ENCODE measurements around the gene PAN3.

DNA sequence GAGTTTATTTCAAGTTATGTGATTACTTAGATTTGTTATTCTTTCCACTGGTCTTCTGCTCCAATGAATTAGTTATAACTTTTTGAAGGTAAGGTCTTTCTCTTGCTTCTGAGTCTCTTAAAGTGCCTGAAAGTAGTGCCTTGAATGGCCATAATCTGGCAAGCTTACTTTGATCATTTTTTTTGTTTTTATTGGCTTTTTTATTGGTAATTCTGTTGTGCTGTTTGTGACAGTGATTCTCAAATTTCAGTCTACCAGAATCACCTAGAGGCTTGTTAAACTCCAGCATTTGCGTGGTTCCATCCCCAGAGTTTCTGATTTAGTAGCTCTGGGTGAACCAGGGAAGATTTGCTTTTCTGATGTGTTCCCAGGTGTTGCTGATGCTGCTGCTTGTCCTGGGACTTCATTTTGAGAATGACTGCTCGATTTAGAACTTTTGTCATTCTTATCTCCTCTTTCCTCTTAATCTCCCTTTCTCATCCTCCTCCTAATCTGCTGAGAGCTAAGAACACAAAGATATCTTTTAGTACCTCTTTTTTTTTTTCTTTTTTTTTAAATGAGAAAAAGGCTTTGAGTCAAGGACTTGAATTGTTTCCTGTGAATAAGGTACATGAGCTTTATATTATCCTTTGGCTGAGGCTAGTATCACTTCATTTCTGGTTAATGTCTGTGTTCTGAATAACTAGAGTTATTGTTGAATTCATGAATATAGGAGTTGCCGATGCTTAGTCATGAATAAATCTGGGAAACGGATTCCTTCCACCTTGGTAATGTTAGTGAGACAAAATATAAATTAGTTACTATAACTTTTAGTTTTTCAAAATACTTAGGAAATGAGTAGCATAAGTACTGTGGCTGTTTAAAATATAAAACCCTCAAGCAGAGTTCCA is 91.4 kb downstream of the PAN3 start:
- TF ChIP-seq, protein P1, sequence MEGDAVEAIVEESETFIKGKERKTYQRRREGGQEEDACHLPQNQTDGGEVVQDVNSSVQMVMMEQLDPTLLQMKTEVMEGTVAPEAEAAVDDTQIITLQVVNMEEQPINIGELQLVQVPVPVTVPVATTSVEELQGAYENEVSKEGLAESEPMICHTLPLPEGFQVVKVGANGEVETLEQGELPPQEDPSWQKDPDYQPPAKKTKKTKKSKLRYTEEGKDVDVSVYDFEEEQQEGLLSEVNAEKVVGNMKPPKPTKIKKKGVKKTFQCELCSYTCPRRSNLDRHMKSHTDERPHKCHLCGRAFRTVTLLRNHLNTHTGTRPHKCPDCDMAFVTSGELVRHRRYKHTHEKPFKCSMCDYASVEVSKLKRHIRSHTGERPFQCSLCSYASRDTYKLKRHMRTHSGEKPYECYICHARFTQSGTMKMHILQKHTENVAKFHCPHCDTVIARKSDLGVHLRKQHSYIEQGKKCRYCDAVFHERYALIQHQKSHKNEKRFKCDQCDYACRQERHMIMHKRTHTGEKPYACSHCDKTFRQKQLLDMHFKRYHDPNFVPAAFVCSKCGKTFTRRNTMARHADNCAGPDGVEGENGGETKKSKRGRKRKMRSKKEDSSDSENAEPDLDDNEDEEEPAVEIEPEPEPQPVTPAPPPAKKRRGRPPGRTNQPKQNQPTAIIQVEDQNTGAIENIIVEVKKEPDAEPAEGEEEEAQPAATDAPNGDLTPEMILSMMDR (IDR thresholded peaks at IDR 0.05) = no peak
- no peak for TF ChIP-seq POLR2A (IDR thresholded peaks at IDR 0.05)
